A673 (cell line): ENCODE data around the gene POMZP3. TPM values are rescaled to one million over a fixed set of nuclear protein-coding genes. Genes with fewer than 3 reads are reported as not detected.
"Not testable (repeated sequence)": the region's sequence is repeated elsewhere in the genome, so short reads cannot be mapped to it uniquely, and the experiment has no call there.

Source experiments
- BruUV-seq: library from RNA; stranded (reverse); fragments of 400-500 nt; replicated peaks from 2 replicates; lab custom pipeline; 2021; lab: Mats Ljungman, UMichigan
- CTCF ChIA-PET: fragments of 300-600 bp; sonication (Branson Sonifier 250); formaldehyde crosslinking; loops from one replicate; lab custom pipeline; 2022; ENCODE audit warnings: antibody characterized with exemption; lab: Charles Lee
- POLR2A ChIA-PET: fragments of 300-600 bp; sonication (Branson Sonifier 250); formaldehyde crosslinking; loops from one replicate; lab custom pipeline; 2022; ENCODE audit warnings: antibody characterized with exemption; ENCODE audit not compliant: low non-redundant PET; lab: Charles Lee
- DNase-seq: peaks from one replicate; pipeline ENCODE4 v3.0.0-alpha.2; 2015; ENCODE audit warnings: low spot score
- H3K27ac ChIP-seq: fragments of 200-600 bp; sonication (generic); 2 replicates; pipeline ENCODE4 v1.5.1; 2016; ENCODE audit warnings: mixed run types, low read depth, mild to moderate bottlenecking, mixed read lengths, antibody characterized with exemption, low read length; ENCODE audit not compliant: poor library complexity, severe bottlenecking
- H3K27me3 ChIP-seq: fragments of 200-600 bp; sonication (generic); replicated peaks from 2 replicates; pipeline ENCODE4 v1.6.1; 2017; ENCODE audit warnings: mixed run types, low read depth, mild to moderate bottlenecking, mixed read lengths, antibody characterized with exemption, low read length; ENCODE audit not compliant: insufficient read depth, poor library complexity
- H3K36me3 ChIP-seq: fragments of 200-600 bp; sonication (generic); 2 replicates; pipeline ENCODE4 v1.6.1; 2016; ENCODE audit warnings: mixed run types, mild to moderate bottlenecking, mixed read lengths, antibody characterized with exemption, low read length; ENCODE audit not compliant: insufficient read depth, poor library complexity, severe bottlenecking
- H3K4me1 ChIP-seq: fragments of 200-600 bp; sonication (generic); 2 replicates; pipeline ENCODE4 v1.6.1; 2017; ENCODE audit warnings: mixed run types, mild to moderate bottlenecking, mixed read lengths, antibody characterized with exemption, low read length; ENCODE audit not compliant: insufficient read depth, poor library complexity, severe bottlenecking
- H3K4me3 ChIP-seq: fragments of 200-600 bp; sonication (generic); 2 replicates; pipeline ENCODE4 v1.5.1; 2016; ENCODE audit warnings: low read depth, mixed run types, mild to moderate bottlenecking, mixed read lengths, low read length; ENCODE audit not compliant: poor library complexity, severe bottlenecking
- H3K9me3 ChIP-seq: fragments of 200-600 bp; sonication (generic); 2 replicates; pipeline ENCODE4 v1.6.1; 2016; ENCODE audit warnings: mixed run types, low read depth, mild to moderate bottlenecking, mixed read lengths, antibody characterized with exemption, low read length; ENCODE audit not compliant: poor library complexity, severe bottlenecking
- intact Hi-C: fragments of 100-400 bp; cut with micrococcal nuclease; formaldehyde crosslinking; loops from one replicate; pipeline ENCODE4 v1.10.0; 2022; ENCODE audit not compliant: unreplicated experiment
- total RNA-seq: library from RNA; stranded (reverse); gene quantifications from 2 replicates; pipeline ENCODE4 v1.2.3, GENCODE V29; 2021

The POMZP3 gene
- total RNA-seq, 1 experiment from 2014 or later = 32.2 TPM

DNA sequence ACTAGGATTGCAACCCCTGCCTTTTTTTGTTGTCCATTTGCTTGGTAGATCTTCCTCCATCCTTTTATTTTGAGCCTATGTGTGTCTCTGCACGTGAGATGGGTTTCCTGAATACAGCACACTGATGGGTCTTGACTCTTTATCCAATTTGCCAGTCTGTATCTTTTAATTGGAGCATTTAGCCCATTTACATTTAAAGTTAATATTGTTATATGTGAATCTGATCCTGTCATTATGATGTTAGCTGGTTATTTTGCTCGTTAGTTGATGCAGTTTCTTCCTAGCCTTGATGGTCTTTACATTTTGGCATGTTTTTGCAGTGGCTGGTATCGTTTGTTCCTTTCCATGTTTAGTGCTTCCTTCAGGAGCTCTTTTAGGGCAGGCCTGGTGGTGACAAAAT is 62.1 kb downstream of the POMZP3 start:
- CTCF ChIA-PET, H3K4me1 ChIP-seq, H3K9me3 ChIP-seq, POLR2A ChIA-PET, DNase-seq, H3K27me3 ChIP-seq, H3K36me3 ChIP-seq, H3K4me3 ChIP-seq, H3K27ac ChIP-seq, BruUV-seq, intact Hi-C loops: not testable (repeated sequence)

DNA sequence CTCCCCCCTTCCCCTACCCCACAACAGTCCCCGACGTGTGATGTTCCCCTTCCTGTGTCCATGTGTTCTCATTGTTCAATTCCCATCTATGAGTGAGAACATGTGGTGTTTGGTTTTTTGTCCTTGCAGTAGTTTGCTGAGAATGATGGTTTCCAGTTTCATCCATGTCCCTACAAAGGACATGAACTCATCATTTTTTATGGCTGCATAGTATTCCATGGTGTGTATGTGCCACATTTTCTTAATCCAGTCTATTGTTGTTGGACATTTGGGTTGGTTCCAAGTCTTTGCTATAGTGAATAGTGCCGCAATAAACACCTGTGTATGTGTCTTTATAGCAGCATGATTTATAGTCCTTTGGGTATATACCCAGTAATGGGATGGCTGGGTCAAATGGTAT is 65.7 kb downstream of the POMZP3 start:
- H3K9me3 ChIP-seq, CTCF ChIA-PET, intact Hi-C loops, BruUV-seq, H3K4me3 ChIP-seq, H3K36me3 ChIP-seq, POLR2A ChIA-PET, H3K4me1 ChIP-seq, H3K27me3 ChIP-seq, DNase-seq, H3K27ac ChIP-seq: not testable (repeated sequence)

DNA sequence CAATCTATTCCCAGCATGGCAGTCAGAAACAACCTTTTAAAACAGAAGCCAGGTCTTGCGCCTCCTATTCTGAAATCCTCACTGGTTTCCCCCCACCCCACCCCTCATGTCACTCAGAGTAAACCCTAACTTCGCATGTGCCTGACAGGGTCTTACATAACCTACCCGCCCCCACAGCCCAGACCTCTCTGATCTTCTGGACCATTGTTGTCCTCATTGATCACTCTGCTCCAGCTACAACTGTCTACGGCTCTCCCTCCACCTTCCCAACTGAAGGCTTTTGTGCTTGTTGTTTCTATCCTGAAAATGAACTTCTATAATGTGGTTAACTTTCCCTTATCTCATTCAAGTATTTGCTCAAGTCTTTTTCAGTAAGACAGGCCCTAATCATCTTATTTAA is 66.9 kb downstream of the POMZP3 start:
- H3K9me3 ChIP-seq, H3K4me1 ChIP-seq, CTCF ChIA-PET, POLR2A ChIA-PET, DNase-seq, H3K27ac ChIP-seq, H3K36me3 ChIP-seq, H3K27me3 ChIP-seq, intact Hi-C loops, H3K4me3 ChIP-seq, BruUV-seq: not testable (repeated sequence)

Other genes starting within 250 kb of the POMZP3 start
- gene SSC4D, start 217.6 kb downstream of the POMZP3 start, total RNA-seq = 1.2 and 1.8 TPM in 2 replicates
- 9.4 and 9.8 TPM in 2 replicates for gene ZP3, start 202.3 kb downstream of the POMZP3 start, total RNA-seq
- 33.8 and 41.9 TPM in 2 replicates for gene DTX2, start 165.6 kb downstream of the POMZP3 start, total RNA-seq
- 1.4 TPM in 1 of 2 replicates, not detected in the other for gene UPK3B, start 116.7 kb downstream of the POMZP3 start, total RNA-seq
- gene SPDYE16, start 84.0 kb downstream of the POMZP3 start, total RNA-seq = 0.13 TPM in 1 of 2 replicates, not detected in the other